PC-3 (cell line): ENCODE results near the gene SAG.

Experiments used
- EZH2phosphoT487 ChIP-seq: fragments of 300-600 bp; sonication (generic); IDR thresholded peaks from 2 replicates; pipeline ENCODE4 v1.6.1; 2018; ENCODE audit warnings: mild to moderate bottlenecking, antibody characterized with exemption, low read length, borderline replicate concordance
- TF ChIP-seq, protein P1 (sequence below): fragments of 300-600 bp; sonication (generic); conservative IDR thresholded peaks from 2 replicates; pipeline ENCODE4 v1.5.1; 2017; ENCODE audit warnings: antibody characterized with exemption, low read depth, mild to moderate bottlenecking, low read length

DNA sequence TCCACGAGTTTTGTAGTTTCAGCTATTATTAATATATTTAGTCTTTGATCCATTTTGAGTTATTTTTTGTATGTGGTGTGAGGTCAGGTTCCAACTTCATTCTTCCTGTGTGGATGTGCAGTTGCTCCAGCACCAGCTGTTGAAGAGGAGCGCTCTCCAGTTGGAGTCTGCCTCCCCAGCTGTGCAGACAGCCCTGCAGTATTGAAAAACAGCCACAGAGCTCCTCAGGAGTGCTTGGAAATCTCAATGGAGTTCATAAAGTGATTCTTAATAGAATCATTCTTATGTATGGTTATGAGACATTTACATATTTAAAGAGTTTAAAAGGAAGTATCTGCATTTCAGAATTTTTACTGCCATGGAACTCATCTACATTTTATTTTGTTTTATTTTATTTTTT, 64.0 kb downstream of the SAG start:
- no peak for TF ChIP-seq EZH2phosphoT487
- TF ChIP-seq, protein P1, sequence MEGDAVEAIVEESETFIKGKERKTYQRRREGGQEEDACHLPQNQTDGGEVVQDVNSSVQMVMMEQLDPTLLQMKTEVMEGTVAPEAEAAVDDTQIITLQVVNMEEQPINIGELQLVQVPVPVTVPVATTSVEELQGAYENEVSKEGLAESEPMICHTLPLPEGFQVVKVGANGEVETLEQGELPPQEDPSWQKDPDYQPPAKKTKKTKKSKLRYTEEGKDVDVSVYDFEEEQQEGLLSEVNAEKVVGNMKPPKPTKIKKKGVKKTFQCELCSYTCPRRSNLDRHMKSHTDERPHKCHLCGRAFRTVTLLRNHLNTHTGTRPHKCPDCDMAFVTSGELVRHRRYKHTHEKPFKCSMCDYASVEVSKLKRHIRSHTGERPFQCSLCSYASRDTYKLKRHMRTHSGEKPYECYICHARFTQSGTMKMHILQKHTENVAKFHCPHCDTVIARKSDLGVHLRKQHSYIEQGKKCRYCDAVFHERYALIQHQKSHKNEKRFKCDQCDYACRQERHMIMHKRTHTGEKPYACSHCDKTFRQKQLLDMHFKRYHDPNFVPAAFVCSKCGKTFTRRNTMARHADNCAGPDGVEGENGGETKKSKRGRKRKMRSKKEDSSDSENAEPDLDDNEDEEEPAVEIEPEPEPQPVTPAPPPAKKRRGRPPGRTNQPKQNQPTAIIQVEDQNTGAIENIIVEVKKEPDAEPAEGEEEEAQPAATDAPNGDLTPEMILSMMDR, result no peak
